ENCODE data around the gene PDIK1L. TPM values are rescaled to one million over a fixed set of nuclear protein-coding genes. Genes with fewer than 3 reads are reported as not detected.
A peak's percentile ranks its signal among the peaks of the same experiment; 100 is the strongest.

The PDIK1L gene
- total and polyA plus RNA-seq, 9 of the 15 experiments (the other 6 are each of a cell fraction or from before 2014, with no cell fraction given), result 12.8 to 30.2 (median 21.5) TPM

DNA sequence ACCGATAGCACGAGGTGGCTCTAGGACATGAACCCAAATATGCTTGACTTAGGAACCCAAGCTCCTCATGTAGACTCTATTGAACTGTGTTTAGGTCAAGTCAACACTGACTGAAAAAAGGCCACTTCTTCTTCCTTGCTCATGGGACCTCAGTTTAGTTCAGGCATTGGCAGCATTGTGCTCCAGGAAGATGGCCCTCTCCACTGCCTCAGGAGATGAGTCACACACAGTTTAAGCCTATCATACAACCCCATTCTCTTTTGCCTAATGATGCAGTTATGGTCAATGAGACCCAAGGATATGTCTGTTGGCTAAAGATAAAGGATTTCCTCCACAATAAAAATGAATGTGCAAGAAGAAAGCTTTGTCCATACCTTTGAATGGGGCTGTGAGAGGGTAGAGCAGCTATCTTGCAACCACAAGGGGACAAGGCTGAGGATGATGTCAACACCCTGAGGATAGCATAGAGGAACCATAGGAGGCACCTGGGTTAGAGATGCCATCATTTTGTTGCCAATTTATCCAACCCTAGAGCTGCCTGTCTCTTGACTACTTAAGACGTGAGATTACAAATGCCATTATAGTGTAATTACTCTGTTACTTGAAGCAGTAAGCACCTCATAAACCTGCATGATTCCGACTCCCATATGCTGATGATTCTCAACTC is 41.2 kb upstream of the PDIK1L start (continued):
- 0 out of 2 replicates have a peak, but pooled peaks have one; percentile 3 for TF ChIP-seq IFI16 (CRISPR knock-in tag; IDR thresholded peaks at IDR 0.05)
- peak; percentile 90 for TF ChIP-seq NCOA1 (IDR thresholded peaks at IDR 0.05; ENCODE audit: low read depth)
- TF ChIP-seq, protein P1, sequence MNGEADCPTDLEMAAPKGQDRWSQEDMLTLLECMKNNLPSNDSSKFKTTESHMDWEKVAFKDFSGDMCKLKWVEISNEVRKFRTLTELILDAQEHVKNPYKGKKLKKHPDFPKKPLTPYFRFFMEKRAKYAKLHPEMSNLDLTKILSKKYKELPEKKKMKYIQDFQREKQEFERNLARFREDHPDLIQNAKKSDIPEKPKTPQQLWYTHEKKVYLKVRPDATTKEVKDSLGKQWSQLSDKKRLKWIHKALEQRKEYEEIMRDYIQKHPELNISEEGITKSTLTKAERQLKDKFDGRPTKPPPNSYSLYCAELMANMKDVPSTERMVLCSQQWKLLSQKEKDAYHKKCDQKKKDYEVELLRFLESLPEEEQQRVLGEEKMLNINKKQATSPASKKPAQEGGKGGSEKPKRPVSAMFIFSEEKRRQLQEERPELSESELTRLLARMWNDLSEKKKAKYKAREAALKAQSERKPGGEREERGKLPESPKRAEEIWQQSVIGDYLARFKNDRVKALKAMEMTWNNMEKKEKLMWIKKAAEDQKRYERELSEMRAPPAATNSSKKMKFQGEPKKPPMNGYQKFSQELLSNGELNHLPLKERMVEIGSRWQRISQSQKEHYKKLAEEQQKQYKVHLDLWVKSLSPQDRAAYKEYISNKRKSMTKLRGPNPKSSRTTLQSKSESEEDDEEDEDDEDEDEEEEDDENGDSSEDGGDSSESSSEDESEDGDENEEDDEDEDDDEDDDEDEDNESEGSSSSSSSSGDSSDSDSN (IDR thresholded peaks at IDR 0.05; ENCODE audit: borderline replicate concordance in 1 of 2, low read depth in 2 of 2, low read length in 2 of 2), result 0 out of 4 replicates have a peak, but pooled peaks of 1 of the 2 experiments have one; percentile 63
- TF ChIP-seq, protein P2, sequence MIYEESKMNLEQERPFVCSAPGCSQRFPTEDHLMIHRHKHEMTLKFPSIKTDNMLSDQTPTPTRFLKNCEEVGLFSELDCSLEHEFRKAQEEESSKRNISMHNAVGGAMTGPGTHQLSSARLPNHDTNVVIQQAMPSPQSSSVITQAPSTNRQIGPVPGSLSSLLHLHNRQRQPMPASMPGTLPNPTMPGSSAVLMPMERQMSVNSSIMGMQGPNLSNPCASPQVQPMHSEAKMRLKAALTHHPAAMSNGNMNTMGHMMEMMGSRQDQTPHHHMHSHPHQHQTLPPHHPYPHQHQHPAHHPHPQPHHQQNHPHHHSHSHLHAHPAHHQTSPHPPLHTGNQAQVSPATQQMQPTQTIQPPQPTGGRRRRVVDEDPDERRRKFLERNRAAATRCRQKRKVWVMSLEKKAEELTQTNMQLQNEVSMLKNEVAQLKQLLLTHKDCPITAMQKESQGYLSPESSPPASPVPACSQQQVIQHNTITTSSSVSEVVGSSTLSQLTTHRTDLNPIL (CRISPR knock-in tag; IDR thresholded peaks at IDR 0.05), result no peak
- TF ChIP-seq SRSF1 (IDR thresholded peaks at IDR 0.05; ENCODE audit: low read depth, low read length), result no peak
- TF ChIP-seq, protein P3, sequence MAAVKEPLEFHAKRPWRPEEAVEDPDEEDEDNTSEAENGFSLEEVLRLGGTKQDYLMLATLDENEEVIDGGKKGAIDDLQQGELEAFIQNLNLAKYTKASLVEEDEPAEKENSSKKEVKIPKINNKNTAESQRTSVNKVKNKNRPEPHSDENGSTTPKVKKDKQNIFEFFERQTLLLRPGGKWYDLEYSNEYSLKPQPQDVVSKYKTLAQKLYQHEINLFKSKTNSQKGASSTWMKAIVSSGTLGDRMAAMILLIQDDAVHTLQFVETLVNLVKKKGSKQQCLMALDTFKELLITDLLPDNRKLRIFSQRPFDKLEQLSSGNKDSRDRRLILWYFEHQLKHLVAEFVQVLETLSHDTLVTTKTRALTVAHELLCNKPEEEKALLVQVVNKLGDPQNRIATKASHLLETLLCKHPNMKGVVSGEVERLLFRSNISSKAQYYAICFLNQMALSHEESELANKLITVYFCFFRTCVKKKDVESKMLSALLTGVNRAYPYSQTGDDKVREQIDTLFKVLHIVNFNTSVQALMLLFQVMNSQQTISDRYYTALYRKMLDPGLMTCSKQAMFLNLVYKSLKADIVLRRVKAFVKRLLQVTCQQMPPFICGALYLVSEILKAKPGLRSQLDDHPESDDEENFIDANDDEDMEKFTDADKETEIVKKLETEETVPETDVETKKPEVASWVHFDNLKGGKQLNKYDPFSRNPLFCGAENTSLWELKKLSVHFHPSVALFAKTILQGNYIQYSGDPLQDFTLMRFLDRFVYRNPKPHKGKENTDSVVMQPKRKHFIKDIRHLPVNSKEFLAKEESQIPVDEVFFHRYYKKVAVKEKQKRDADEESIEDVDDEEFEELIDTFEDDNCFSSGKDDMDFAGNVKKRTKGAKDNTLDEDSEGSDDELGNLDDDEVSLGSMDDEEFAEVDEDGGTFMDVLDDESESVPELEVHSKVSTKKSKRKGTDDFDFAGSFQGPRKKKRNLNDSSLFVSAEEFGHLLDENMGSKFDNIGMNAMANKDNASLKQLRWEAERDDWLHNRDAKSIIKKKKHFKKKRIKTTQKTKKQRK (IDR thresholded peaks at IDR 0.05; ENCODE audit: borderline replicate concordance, low read depth, low read length), result no peak
- TF ChIP-seq ZNF232 (CRISPR knock-in tag; IDR thresholded peaks at IDR 0.05), result no peak
- TF ChIP-seq CCAR2 (IDR thresholded peaks at IDR 0.05; ENCODE audit: low read depth, low read length), result no peak
- no peak for TF ChIP-seq ZNF696 (CRISPR knock-in tag; conservative IDR thresholded peaks at IDR 0.05)
- TF ChIP-seq, protein P4, sequence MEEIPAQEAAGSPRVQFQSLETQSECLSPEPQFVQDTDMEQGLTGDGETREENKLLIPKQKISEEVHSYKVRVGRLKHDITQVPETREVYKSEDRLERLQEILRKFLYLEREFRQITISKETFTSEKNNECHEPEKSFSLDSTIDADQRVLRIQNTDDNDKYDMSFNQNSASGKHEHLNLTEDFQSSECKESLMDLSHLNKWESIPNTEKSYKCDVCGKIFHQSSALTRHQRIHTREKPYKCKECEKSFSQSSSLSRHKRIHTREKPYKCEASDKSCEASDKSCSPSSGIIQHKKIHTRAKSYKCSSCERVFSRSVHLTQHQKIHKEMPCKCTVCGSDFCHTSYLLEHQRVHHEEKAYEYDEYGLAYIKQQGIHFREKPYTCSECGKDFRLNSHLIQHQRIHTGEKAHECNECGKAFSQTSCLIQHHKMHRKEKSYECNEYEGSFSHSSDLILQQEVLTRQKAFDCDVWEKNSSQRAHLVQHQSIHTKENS (CRISPR knock-in tag; IDR thresholded peaks at IDR 0.05), result no peak
- TF ChIP-seq TCF7 (IDR thresholded peaks at IDR 0.05; ENCODE audit: borderline replicate concordance), result peak; percentile 86; the same call in 1 of the 2 replicates
- TF ChIP-seq, protein P5, sequence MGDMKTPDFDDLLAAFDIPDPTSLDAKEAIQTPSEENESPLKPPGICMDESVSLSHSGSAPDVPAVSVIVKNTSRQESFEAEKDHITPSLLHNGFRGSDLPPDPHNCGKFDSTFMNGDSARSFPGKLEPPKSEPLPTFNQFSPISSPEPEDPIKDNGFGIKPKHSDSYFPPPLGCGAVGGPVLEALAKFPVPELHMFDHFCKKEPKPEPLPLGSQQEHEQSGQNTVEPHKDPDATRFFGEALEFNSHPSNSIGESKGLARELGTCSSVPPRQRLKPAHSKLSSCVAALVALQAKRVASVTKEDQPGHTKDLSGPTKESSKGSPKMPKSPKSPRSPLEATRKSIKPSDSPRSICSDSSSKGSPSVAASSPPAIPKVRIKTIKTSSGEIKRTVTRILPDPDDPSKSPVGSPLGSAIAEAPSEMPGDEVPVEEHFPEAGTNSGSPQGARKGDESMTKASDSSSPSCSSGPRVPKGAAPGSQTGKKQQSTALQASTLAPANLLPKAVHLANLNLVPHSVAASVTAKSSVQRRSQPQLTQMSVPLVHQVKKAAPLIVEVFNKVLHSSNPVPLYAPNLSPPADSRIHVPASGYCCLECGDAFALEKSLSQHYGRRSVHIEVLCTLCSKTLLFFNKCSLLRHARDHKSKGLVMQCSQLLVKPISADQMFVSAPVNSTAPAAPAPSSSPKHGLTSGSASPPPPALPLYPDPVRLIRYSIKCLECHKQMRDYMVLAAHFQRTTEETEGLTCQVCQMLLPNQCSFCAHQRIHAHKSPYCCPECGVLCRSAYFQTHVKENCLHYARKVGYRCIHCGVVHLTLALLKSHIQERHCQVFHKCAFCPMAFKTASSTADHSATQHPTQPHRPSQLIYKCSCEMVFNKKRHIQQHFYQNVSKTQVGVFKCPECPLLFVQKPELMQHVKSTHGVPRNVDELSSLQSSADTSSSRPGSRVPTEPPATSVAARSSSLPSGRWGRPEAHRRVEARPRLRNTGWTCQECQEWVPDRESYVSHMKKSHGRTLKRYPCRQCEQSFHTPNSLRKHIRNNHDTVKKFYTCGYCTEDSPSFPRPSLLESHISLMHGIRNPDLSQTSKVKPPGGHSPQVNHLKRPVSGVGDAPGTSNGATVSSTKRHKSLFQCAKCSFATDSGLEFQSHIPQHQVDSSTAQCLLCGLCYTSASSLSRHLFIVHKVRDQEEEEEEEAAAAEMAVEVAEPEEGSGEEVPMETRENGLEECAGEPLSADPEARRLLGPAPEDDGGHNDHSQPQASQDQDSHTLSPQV (IDR thresholded peaks at IDR 0.05), result peak; percentile 97
- TF ChIP-seq GATAD2B (IDR thresholded peaks at IDR 0.05; ENCODE audit: borderline replicate concordance), result peak; percentile 57; the same call in 1 of the 2 replicates
- TF ChIP-seq BMI1 (IDR thresholded peaks at IDR 0.05; ENCODE audit: low read length), result no peak
